ENCODE data around the gene ANXA2.
"Not testable (repeated sequence)": the region's sequence is repeated elsewhere in the genome, so short reads cannot be mapped to it uniquely, and the experiment has no call there.

ANXA2 gene

GRCh38 chr15:60343221-60343970, 54.4 kb downstream of the ANXA2 start:
- TF ChIP-seq ZNF274 (IDR thresholded peaks at IDR 0.05; ENCODE audit: low read depth, low read length), result no peak
- no peak overlapping the region for H3K4me3 ChIP-seq (ENCODE audit: low read length)

- no peak overlapping the region for H3K4me3 ChIP-seq (ENCODE audit: low read length)
- TF ChIP-seq ZNF274 (IDR thresholded peaks at IDR 0.05; ENCODE audit: low read depth, low read length), result no peak
These were observed 57.4 kb downstream of the ANXA2 start for GRCh38 chr15:60340207-60340921.

DNA sequence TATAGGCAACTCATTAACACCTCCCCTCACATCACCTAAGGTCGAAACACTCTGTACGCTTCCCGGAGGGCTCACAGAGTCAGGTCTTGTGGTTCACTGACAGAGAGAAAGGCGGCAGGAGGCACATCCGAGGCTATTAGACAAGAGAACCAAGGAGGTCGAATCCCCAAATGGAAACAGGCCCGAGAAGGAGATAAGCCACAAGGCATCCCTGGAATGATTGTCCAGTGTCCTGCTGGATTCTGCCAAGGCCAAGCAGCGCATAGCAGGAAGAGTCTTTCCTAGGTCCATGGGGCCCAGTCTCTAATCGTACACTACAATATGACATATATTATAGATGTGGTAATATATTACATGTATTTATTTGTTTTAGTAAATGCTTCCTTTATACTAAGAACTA, 58.5 kb downstream of the ANXA2 start:
- no peak overlapping the region for H3K4me3 ChIP-seq (ENCODE audit: low read length)

DNA sequence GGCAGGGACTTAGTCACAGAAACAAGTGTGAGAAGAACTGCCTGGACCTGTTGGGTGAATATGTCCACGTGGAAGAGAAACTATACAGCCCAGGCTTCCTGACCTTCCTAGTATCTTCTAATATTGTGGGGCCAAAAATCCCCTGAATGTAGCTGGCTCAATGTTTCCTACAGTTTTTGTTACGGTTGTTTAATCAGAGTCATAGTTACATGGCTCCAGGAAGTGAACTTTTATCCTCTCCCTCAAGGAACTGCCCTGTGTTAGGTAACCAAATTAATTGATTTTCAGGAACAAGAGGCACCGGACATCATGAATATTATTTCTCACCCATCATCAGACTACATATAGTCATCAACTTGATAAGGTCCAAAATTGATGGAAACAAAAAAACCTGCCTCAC, 59.0 kb downstream of the ANXA2 start:
- H3K4me3 ChIP-seq (ENCODE audit: low read length), result no peak overlapping the region
- TF ChIP-seq ZNF274 (IDR thresholded peaks at IDR 0.05; ENCODE audit: low read depth, low read length), result no peak

More for the DNA sequence above, 58.5 kb downstream of the ANXA2 start:
- no peak for TF ChIP-seq ZNF274 (IDR thresholded peaks at IDR 0.05; ENCODE audit: low read depth, low read length)

DNA sequence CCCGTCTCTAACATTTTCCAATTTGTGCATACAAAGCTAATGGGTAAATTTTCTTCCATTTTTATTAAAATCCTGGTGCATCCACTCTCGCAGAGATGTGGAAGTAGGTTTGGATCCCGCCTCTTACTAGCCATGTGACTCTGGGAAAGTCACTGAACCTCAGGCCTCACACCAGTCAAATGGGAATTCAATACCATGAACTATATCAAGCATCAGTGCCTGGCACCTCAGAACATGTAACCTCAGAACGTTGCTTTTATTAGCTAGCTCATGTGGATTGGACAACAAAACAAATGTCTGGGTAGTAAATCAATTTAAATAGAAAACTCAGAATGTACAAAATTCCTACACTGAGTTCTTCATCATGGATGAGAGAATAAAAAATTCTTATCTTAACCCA, 60.7 kb downstream of the ANXA2 start:
- no peak for TF ChIP-seq ZNF274 (IDR thresholded peaks at IDR 0.05; ENCODE audit: low read depth, low read length)

DNA sequence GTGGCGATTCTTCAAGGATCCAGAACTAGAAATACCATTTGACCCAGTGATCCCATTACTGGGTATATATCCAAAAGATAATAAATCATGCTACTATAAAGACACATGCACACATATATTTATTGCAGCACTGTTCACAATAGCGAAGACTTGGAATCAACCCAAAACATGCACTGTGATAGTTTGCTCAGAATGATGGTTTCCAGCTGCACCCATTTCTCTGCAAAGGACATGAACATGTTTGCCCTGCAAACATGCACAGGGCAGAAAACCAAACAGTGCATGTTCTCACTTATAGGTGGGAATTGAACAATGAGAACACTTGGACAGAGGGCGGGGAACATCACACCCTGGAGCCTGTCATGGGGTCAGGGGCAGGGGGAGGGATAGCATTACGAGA, 62.5 kb downstream of the ANXA2 start:
- H3K4me3 ChIP-seq (ENCODE audit: low read length), result not testable (repeated sequence)

More for the DNA sequence above, 60.7 kb downstream of the ANXA2 start:
- H3K4me3 ChIP-seq (ENCODE audit: low read length), result no peak overlapping the region

- H3K4me3 ChIP-seq (ENCODE audit: low read length), result no peak overlapping the region
These were observed 68.8 kb downstream of the ANXA2 start for GRCh38 chr15:60328852-60329443.

GRCh38 chr15:60326824-60327654, 70.7 kb downstream of the ANXA2 start:
- no peak overlapping the region for H3K4me3 ChIP-seq (ENCODE audit: low read length)
- no peak for TF ChIP-seq ZNF274 (IDR thresholded peaks at IDR 0.05; ENCODE audit: low read depth, low read length)

More at GRCh38 chr15:60328852-60329443, 68.8 kb downstream of the ANXA2 start:
- TF ChIP-seq ZNF274 (IDR thresholded peaks at IDR 0.05; ENCODE audit: low read depth, low read length), result no peak

- no peak for TF ChIP-seq ZNF274 (IDR thresholded peaks at IDR 0.05; ENCODE audit: low read depth, low read length)
These were observed 71.4 kb downstream of the ANXA2 start for GRCh38 chr15:60326343-60326742.

DNA sequence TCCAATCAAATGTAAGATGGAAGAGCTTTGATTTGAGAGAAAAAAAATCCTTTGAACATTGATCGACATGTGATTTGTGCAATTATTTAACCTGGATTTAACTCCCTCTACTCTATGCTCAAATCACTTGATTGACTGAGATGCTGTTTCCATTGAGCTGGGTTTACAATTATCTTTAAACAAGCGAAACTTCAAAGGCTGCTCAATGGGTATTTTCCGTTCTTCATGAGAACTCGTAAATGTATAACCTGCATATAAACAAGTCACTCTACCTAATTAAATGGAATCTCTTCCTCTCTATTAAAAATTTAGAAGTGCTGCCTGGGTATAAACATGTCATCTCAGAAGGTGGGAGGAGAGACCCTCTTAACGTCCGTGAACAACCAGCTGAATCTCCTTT, 71.9 kb downstream of the ANXA2 start:
- no peak for TF ChIP-seq ZNF274 (IDR thresholded peaks at IDR 0.05; ENCODE audit: low read depth, low read length)
- H3K4me3 ChIP-seq (ENCODE audit: low read length), result no peak overlapping the region

More at GRCh38 chr15:60326343-60326742, 71.4 kb downstream of the ANXA2 start:
- no peak overlapping the region for H3K4me3 ChIP-seq (ENCODE audit: low read length)

- no peak overlapping the region for H3K4me3 ChIP-seq (ENCODE audit: low read length)
- no peak for TF ChIP-seq ZNF274 (IDR thresholded peaks at IDR 0.05; ENCODE audit: low read depth, low read length)
These were observed 72.9 kb downstream of the ANXA2 start for GRCh38 chr15:60324706-60325438.

DNA sequence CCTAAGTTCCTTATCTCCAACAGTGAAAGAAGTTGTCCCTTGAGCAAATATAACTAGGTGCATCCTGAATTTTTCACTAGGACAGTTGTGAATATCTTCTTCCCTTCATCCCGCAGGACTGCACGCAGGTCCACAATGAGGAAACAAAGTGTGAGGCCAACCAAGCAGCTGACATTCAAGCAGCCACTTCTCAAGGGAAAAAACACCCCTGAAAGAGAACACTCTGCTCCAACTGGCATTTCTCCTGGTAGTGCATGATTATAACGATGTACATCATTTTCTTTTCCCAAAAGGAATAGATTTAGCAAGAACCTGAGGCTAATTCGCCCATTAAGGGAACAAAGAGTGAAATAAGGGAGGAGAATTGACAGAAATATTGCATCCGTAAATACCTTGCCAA, 74.5 kb downstream of the ANXA2 start:
- TF ChIP-seq ZNF274 (IDR thresholded peaks at IDR 0.05; ENCODE audit: low read depth, low read length), result no peak
- no peak overlapping the region for H3K4me3 ChIP-seq (ENCODE audit: low read length)

- no peak overlapping the region for H3K4me3 ChIP-seq (ENCODE audit: low read length)
- TF ChIP-seq ZNF274 (IDR thresholded peaks at IDR 0.05; ENCODE audit: low read depth, low read length), result no peak
These were observed 77.4 kb downstream of the ANXA2 start for GRCh38 chr15:60320365-60320764.
